GM21381 (cell line): Measurements from ENCODE around the gene NDFIP2.

ENCODE experiments used
- ATAC-seq: cut with Tn5 transposase; IDR thresholded peaks from one replicate; pipeline ENCODE4 v1.9.1; 2021; ENCODE audit warnings: mild to moderate bottlenecking, moderate library complexity; ENCODE audit not compliant: unreplicated experiment

Gene NDFIP2

GRCh38 chr13:79458436-79458835, 22.5 kb upstream of the NDFIP2 start:
- no peak for ATAC-seq

GRCh38 chr13:79459906-79460305, 21.0 kb upstream of the NDFIP2 start:
- no peak for ATAC-seq

- no peak for ATAC-seq
These were observed 18.1 kb upstream of the NDFIP2 start for GRCh38 chr13:79462895-79463294.

- ATAC-seq = no peak
These were observed 17.4 kb upstream of the NDFIP2 start for GRCh38 chr13:79463604-79464003.

- ATAC-seq = no peak
These were observed 14.1 kb upstream of the NDFIP2 start for GRCh38 chr13:79466872-79467271.

- ATAC-seq = no peak
These were observed 12.6 kb upstream of the NDFIP2 start for GRCh38 chr13:79468402-79468801.

GRCh38 chr13:79468819-79469218, 12.1 kb upstream of the NDFIP2 start:
- ATAC-seq = no peak

GRCh38 chr13:79469608-79470007, 11.3 kb upstream of the NDFIP2 start:
- ATAC-seq = no peak

GRCh38 chr13:79470666-79471065, 10.3 kb upstream of the NDFIP2 start:
- no peak for ATAC-seq

GRCh38 chr13:79475569-79475968, 5.4 kb upstream of the NDFIP2 start:
- no peak for ATAC-seq

GRCh38 chr13:79477968-79478367, 3.0 kb upstream of the NDFIP2 start:
- ATAC-seq = no peak

- no peak for ATAC-seq
These were observed 1.1 kb upstream of the NDFIP2 start for GRCh38 chr13:79479882-79480281.

GRCh38 chr13:79481685-79482052, 714 bp downstream of the NDFIP2 start:
- peak; percentile 23 for ATAC-seq

- ATAC-seq = no peak
These were observed 1.5 kb downstream of the NDFIP2 start for GRCh38 chr13:79482281-79482970.

GRCh38 chr13:79483086-79483706, 2.2 kb downstream of the NDFIP2 start:
- ATAC-seq = no peak

- ATAC-seq = no peak
These were observed 4.3 kb downstream of the NDFIP2 start for GRCh38 chr13:79485014-79485811.

- no peak for ATAC-seq
These were observed 5.7 kb downstream of the NDFIP2 start for GRCh38 chr13:79486433-79487188.

GRCh38 chr13:79490326-79490725, 9.4 kb downstream of the NDFIP2 start:
- ATAC-seq = no peak

GRCh38 chr13:79490824-79491223, 9.9 kb downstream of the NDFIP2 start:
- no peak for ATAC-seq

- no peak for ATAC-seq
These were observed 10.8 kb downstream of the NDFIP2 start for GRCh38 chr13:79491715-79492114.

GRCh38 chr13:79492313-79492798, 11.4 kb downstream of the NDFIP2 start:
- ATAC-seq = no peak
